Activated CD4-positive, alpha-beta T cell treated with anti-CD3 and anti-CD28 coated beads, Interleukin-10, Interleukin-2, amounts not matched to agents 100 ng/mL and 50 ng/mL, durations not matched to agents 16 hours and 8 hours (primary cell): Measurements from ENCODE around the gene MAU2.
A peak's percentile ranks its signal among the peaks of the same experiment; 100 is the strongest.
"Not testable (repeated sequence)": the region's sequence is repeated elsewhere in the genome, so short reads cannot be mapped to it uniquely, and the experiment has no call there.

Experiments used
- DNase-seq: peaks from one replicate; pipeline ENCODE4 v3.0.0-alpha.2; 2020

MAU2 gene

DNA sequence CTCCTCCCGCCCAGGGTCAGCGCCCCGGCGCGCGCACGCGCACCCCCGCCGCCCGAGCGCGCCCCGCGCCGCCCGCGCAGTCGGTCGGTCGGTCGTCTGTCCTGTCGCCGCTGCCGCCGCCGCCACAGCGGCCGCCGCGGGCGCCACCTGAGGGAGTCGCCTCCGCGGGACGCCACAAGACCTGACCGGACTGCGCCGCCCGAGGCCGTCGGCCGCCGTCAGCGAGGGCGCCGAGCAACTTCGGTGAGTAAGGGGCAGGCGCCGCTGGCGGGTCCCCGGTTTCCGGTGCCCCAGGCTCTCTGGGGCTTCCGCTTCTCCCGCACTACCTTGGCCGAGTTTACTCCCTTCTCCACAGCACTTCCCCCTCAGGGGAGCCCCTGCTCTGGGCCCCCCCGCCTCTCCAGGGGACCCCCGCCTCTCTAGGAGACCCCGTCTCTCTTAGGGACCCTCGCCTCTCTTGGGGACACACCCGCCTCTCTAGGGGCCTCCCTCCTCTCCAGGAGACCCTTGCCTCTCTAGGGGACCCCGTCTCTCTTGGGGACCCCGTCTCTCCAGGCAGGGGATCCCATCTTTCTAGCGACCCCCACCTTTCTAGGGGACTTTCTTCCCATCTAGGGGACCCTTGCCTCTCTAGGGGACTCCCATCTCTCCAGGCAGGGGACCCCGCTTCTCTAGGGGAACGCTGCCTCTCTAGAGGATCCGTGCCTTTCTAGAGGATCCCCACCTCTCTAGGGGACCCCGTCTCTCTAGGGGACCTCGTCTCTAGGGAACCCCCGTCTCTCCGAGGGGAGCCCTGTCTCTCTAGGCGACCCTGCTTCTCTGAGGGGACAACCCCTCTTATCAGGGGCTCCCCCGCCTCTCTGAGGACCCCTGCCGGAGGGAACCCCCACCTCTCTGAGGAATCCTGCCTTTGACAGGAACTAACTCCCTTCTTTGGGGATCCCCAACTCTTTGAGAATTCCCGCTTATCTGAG lies 65.6 kb downstream of the MAU2 start:
- peak; percentile 26 for DNase-seq

DNA sequence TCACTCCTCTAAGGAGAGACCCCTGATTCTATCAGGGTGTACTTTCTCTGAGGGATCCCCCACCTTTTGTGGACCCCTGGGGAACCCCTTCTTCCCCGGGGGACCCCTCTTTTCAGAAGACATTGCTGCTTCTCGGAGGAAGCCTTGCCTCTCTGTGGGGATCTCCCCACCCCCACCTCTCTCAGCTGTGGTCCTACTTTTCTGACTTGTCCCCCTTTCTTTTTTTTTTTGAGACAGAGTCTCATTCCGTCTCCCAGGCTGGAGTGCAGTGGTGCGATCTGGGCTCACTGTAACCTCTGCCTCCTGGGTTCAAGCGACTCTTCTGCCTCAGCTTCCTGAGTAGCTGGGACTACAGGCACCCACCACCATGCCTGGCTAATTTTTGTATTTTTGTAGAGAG lies 66.5 kb downstream of the MAU2 start:
- DNase-seq: no peak

- no peak for DNase-seq
Observed at GRCh38 chr19:19388568-19389555, 68.2 kb downstream of the MAU2 start.

DNA sequence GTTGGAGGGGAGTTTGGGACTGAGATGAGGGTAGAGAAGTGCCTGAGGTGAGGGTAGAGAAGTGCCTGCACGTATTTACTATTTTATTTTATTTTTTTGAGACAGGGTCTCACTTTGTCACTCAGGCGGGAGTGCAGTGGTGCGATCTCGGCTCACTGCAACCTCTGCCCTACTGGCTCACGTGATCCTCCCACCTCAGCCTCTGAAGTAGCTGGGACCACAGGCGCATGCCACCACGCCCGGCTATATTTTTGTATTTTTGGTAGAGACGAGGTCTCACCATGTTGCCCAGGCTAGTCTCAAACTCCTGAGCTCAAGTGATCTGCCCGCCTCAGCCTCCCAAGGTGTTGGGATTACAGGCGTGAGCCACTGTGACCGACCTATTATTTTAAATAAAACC lies 69.1 kb downstream of the MAU2 start:
- DNase-seq: not testable (repeated sequence)

DNA sequence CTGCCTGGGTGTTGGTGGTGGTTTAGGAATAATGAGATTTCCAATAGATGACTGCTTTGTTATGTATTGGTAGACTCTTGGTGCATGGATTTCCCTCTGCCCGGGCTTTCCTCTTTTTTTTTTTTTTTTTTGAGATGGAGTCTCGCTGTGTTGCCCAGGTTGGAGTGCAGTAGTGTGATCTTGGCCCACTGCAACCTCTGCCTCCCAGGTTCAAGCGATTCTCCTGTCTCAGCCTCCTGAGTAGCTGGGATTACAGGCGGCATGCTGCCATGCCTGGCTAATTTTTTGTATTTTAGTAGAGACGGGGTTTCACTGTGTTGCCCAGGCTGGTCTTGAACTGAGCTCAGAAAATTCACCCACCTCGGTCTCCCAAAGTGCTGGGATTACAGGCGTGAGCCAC lies 73.7 kb downstream of the MAU2 start:
- DNase-seq: not testable (repeated sequence)

GRCh38 chr19:19399733-19400433 lies 79.3 kb downstream of the MAU2 start:
- no peak for DNase-seq

- DNase-seq: no peak
Observed at GRCh38 chr19:19402656-19403372, 82.2 kb downstream of the MAU2 start.

GRCh38 chr19:19403373-19403901 lies 82.8 kb downstream of the MAU2 start:
- no peak for DNase-seq

DNA sequence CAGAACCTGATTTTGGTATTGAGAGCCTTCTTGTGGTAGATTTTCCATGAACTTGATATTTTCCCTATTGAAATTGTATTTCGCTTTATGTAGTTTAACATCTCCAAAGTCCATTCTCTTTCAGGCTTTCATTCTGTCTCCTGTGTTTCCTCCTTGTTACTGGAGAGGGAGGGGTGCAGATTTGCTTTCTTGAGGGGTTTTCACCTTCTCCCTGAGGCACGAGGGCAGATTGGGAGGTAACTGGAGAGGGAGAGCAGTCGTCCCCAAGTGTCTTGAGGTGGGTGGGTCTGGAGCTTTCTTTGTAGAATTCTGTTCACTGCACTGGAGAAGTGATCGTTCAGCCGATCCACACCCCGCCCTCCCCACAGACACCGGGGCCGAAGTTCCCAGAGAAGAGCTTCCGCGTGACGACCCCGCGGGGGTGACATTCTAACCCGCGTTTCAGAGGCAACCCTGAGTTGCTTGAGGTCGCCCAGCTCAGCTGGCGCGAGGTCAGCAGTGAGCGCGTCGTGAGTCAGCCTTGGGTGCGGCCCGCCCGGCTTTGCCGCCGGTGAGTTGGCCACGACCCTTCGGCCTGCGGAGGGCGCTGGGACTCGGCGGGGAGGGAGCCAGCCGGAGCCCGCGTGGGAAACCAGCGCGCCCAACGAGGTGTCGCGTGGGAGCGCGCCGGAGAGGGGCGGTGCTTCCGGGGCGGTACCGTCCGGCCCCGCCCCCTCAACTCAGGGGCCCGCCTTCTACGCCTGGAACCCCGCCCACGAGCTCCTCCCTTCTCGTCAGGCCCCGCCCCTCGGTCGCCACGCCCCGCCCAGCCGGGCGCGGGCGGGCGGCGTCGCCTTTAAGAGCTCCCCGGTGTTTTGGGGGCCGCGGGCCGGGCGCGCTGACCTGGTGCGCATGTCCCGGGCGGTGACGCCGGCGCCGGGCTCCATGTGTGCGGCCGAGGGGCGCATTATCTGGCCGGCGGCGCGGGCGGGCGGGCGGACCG lies 84.5 kb downstream of the MAU2 start, which contains the start of gene GATAD2A:
GATAD2A (plus strand) TSS at position 797 of the 982 bp plus-strand sequence. CDS start 59,671 bp downstream, outside the sequence.
- DNase-seq: peak; percentile 95

- DNase-seq: peak; percentile 50
Observed at GRCh38 chr19:19405971-19406877, 85.6 kb downstream of the MAU2 start.

DNA sequence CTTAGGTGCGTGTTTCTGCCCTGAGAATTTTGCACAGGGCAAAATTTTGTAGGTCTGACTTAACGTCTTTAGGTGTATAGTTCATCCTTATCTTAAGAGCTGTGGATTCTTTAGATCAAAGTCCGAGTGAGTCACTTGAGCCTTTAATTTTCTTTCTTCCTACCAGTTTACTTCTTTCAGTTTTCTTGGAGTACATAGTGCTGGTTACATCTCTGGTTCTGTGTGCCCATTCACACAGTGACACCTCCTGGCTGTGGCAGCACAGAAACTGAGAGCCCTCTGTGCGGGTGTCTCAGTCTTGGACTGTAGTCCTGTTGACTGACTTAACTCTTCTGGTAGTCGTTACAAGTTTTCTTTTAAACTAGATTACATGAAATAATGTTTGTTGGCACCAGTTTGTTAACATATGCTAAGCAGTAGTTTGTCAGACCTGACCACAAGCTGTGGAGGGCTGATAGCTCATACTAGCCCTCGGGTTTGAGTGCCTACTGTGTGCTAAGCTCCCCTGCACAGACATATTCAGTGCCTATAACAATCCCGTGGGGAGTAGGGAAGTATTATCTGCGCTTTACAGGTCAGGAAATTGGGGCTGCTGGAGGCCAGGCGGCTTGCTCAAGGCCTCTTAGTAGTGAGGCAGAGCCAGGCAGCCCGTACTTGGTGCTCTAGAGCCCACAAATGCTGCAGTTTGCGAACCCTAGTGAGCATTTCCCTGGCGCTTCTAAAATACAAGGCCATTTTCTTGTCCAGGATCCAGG lies 86.4 kb downstream of the MAU2 start:
- DNase-seq: peak; percentile 75

DNA sequence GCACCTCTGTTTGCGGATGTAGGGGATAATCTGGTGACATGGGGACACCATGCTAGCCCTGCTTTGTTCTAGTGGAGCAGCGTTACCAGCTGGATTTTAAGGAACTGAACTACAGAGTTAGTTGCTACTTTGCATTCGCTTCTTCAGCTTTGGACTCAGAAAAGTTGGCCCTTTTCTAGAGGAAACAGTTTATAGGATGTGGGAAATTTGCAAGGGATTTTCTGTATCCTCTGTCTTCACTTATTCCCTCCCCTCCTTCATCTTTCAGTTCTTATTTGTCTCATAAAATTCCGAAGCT lies 87.0 kb downstream of the MAU2 start:
- DNase-seq: no peak
